K562 (cell line): ENCODE measurements around the gene HOXB5. TPM values are rescaled to one million over a fixed set of nuclear protein-coding genes. Genes with fewer than 3 reads are reported as not detected.

ENCODE experiments used
- ATAC-seq: fragments of 200-7000 bp; cut with Tn5 transposase; 3 replicates; pipeline ENCODE4 v1.9.1; 2020; ENCODE audit warnings: moderate library complexity
- BruUV-seq: library from RNA; stranded (reverse); fragments of 400-500 nt; replicated peaks from 2 replicates; lab custom pipeline; 2021; lab: Mats Ljungman, UMichigan
- CTCF ChIA-PET: fragments of 300-600 bp; formaldehyde crosslinking; extraction: SDS; loops from one replicate; lab custom pipeline; 2021; ENCODE audit warnings: low intra/inter-chr PET ratio; lab: Yijun Ruan, JAX
- POLR2A ChIA-PET: fragments of 300-600, 350-650 bp; sonication (Branson Sonifier 250); formaldehyde crosslinking; extraction: SDS; loops from one replicate; lab custom pipeline; 2021; ENCODE audit warnings: antibody characterized with exemption, inconsistent platforms; lab: Yijun Ruan, JAX
- DNase-seq, 4 experiments: peaks; one replicate each; pipeline versions ENCODE4 v3.0.0 to v3.0.0-alpha.2; 2011 to 2018; ENCODE audit warnings: low spot score in 3 of 4, mixed read lengths in 3 of 4; ENCODE audit errors: extremely low read depth in 1 of 4
- FAIRE-seq: peaks from 2 replicates; lab custom pipeline; 2011; peaks lifted over from hg19 to GRCh38; lab: Jason Lieb, UNC
- H2AFZ ChIP-seq: 2 replicates; pipeline ENCODE4 v1.6.0; 2011; ENCODE audit warnings: low read depth, low read length, control low read depth, inconsistent platforms
- H3K27ac ChIP-seq: fragments of 200-600 bp; 3 replicates; pipeline ENCODE4 v1.8.0; 2011; ENCODE audit warnings: low read depth, mild to moderate bottlenecking, control low read depth, inconsistent platforms, low read length, moderate library complexity, mixed read lengths; ENCODE audit errors: extremely low read depth
- H3K27me3 ChIP-seq, 2 experiments: fragments of 300-600 bp in 1 of 2; 2 replicates in 1 of 2; 3 replicates in 1 of 2; pipeline versions ENCODE4 v1.6.0 to v1.8.0; 2011; ENCODE audit warnings: inconsistent platforms in 2 of 2, low read length in 2 of 2, mild to moderate bottlenecking in 1 of 2, mixed read lengths in 1 of 2, moderate library complexity in 1 of 2; ENCODE audit not compliant: control insufficient read depth in 2 of 2, insufficient read depth in 2 of 2
- H3K36me3 ChIP-seq: fragments of 300-600 bp; 3 replicates; pipeline ENCODE4 v1.8.0; 2011; ENCODE audit warnings: mild to moderate bottlenecking, low read length, inconsistent platforms; ENCODE audit not compliant: control insufficient read depth, insufficient read depth
- H3K4me1 ChIP-seq, 2 experiments: fragments of 200-600 bp in 1 of 2; replicated peaks in 1 of 2; 2 replicates in 1 of 2; 3 replicates in 1 of 2; pipeline versions ENCODE4 v1.5.1 to v1.8.0; 2011; ENCODE audit warnings: inconsistent platforms in 2 of 2, low read length in 2 of 2, mild to moderate bottlenecking in 1 of 2, mixed read lengths in 1 of 2, moderate library complexity in 1 of 2; ENCODE audit not compliant: control insufficient read depth in 2 of 2, insufficient read depth in 2 of 2
- H3K4me2 ChIP-seq: 2 replicates; pipeline ENCODE4 v1.6.1; 2011; ENCODE audit warnings: low read length, control low read depth, inconsistent platforms, mixed read lengths; ENCODE audit not compliant: insufficient read depth
- H3K4me3 ChIP-seq: fragments of 200-600 bp; sonication (generic), shearing (Covaris generic); 2 replicates; pipeline ENCODE4 v1.5.1; 2016; ENCODE audit warnings: control low read depth, inconsistent platforms
- H3K79me2 ChIP-seq: fragments of 200-600 bp; 3 replicates; pipeline ENCODE4 v1.8.0; 2011; ENCODE audit warnings: low read length, inconsistent platforms; ENCODE audit not compliant: control insufficient read depth, insufficient read depth
- H3K9ac ChIP-seq, 2 experiments: 2 replicates each; pipeline versions ENCODE4 v1.6.0 to v1.6.1; 2011; ENCODE audit warnings: low read depth in 2 of 2, low read length in 2 of 2, control low read depth in 1 of 2, inconsistent platforms in 1 of 2, mild to moderate bottlenecking in 1 of 2, mixed read lengths in 1 of 2; ENCODE audit not compliant: insufficient read depth in 1 of 2
- H3K9me1 ChIP-seq: one replicate; pipeline ENCODE4 v1.6.0; 2011; ENCODE audit warnings: inconsistent platforms, mild to moderate bottlenecking, low read length, moderate library complexity; ENCODE audit not compliant: control insufficient read depth, insufficient read depth
- H3K9me3 ChIP-seq: replicated peaks from 2 replicates; pipeline ENCODE4 v1.5.1; 2011; ENCODE audit warnings: low read depth, low read length, inconsistent platforms; ENCODE audit not compliant: control insufficient read depth, insufficient read depth
- H4K20me1 ChIP-seq: replicated peaks from 2 replicates; pipeline ENCODE4 v1.6.1; 2011; ENCODE audit warnings: low read length, inconsistent platforms, mixed read lengths; ENCODE audit not compliant: control insufficient read depth, insufficient read depth
- BCLAF1 ChIP-seq, 2 experiments: fragments of 450-650 bp in 1 of 2; IDR thresholded peaks; 2 replicates each; pipeline ENCODE4 v1.6.1; 2011 to 2017; ENCODE audit warnings: low read depth in 2 of 2, antibody characterized with exemption in 1 of 2, borderline replicate concordance in 1 of 2, low read length in 1 of 2, mild to moderate bottlenecking in 1 of 2, mixed read lengths in 1 of 2; ENCODE audit not compliant: control insufficient read depth in 1 of 2
- CHD1 ChIP-seq: fragments of 200-600 bp; sonication (generic); IDR thresholded peaks from one replicate; pipeline ENCODE4 v1.6.1; 2012; ENCODE audit warnings: mild to moderate bottlenecking, moderate library complexity, low read length, inconsistent platforms
- CXXC5 ChIP-seq: fragments of 250-450 bp; sonication (Bioruptor Pico); IDR thresholded peaks from 2 replicates; pipeline ENCODE4 v1.8.0; 2022; ENCODE audit warnings: inconsistent platforms, mild to moderate bottlenecking, moderate library complexity
- HOXB6 ChIP-seq: fragments of 250-450 bp; sonication (Bioruptor Pico); IDR thresholded peaks from 2 replicates; pipeline ENCODE4 v1.5.1; 2022; ENCODE audit warnings: mild to moderate bottlenecking, borderline replicate concordance
- NCOA1 ChIP-seq: fragments of 450-650 bp; IDR thresholded peaks from 2 replicates; pipeline ENCODE4 v1.6.1; 2016; ENCODE audit warnings: low read depth
- NFATC3 ChIP-seq: fragments of 450-650 bp; IDR thresholded peaks from 2 replicates; pipeline ENCODE4 v1.6.1; 2017; ENCODE audit warnings: mild to moderate bottlenecking
- PHB2 ChIP-seq: fragments of 450-650 bp; IDR thresholded peaks from 2 replicates; pipeline ENCODE4 v1.6.1; 2017; ENCODE audit warnings: low read depth
- POLR2AphosphoS5 ChIP-seq: IDR thresholded peaks from 2 replicates; pipeline ENCODE4 v1.6.1; 2011; ENCODE audit warnings: mild to moderate bottlenecking, low read depth, low read length, moderate library complexity; ENCODE audit not compliant: control insufficient read depth, insufficient read depth
- SMARCA4 ChIP-seq: fragments of 450-650 bp; IDR thresholded peaks from 2 replicates; pipeline ENCODE4 v1.6.1; 2016
- SOX6 ChIP-seq: fragments of 450-650 bp; IDR thresholded peaks from 2 replicates; pipeline ENCODE4 v1.6.1; 2014; ENCODE audit warnings: mild to moderate bottlenecking
- TAF1 ChIP-seq: IDR thresholded peaks from 2 replicates; pipeline ENCODE4 v1.6.1; 2011; ENCODE audit warnings: mild to moderate bottlenecking, low read length, moderate library complexity; ENCODE audit not compliant: insufficient read depth, control insufficient read depth, severe bottlenecking; ENCODE audit errors: extremely low read depth
- TAF9B ChIP-seq: fragments of 450-650 bp; IDR thresholded peaks from 2 replicates; pipeline ENCODE4 v1.6.1; 2018; ENCODE audit warnings: mild to moderate bottlenecking; ENCODE audit not compliant: partially characterized antibody
- ZFPM2 ChIP-seq: fragments of 250-450 bp; sonication (Bioruptor Pico); IDR thresholded peaks from 2 replicates; pipeline ENCODE4 v1.5.1; 2022; ENCODE audit warnings: mild to moderate bottlenecking
- ZNF165 ChIP-seq: fragments of 250-450 bp; sonication (Bioruptor Pico); IDR thresholded peaks from 2 replicates; pipeline ENCODE4 v1.4.0; 2020; ENCODE audit warnings: borderline replicate concordance
- ZNF347 ChIP-seq: fragments of 450-650 bp; formaldehyde crosslinking; IDR thresholded peaks from 2 replicates; pipeline ENCODE4 v1.4.0; 2020; ENCODE audit warnings: low read depth, mild to moderate bottlenecking, moderate library complexity
- WGBS: fragments of 100-300 bp; shearing (Covaris generic); methylation state at CpG from one replicate; pipeline ENCODE4 v1.1.6; 2016; ENCODE audit warnings: low coverage, mixed read lengths; ENCODE audit not compliant: insufficient coverage; ENCODE audit errors: missing lambda C conversion rate; 5-methylcytosine and 5-hydroxymethylcytosine counted together
- in situ Hi-C: fragments of 300-500 bp; cut with MboI; formaldehyde crosslinking; loops from 4 replicates; pipeline ENCODE4 v1.15.0; 2018; ENCODE audit warnings: inconsistent platforms, mixed read lengths
- intact Hi-C: fragments of 100-400 bp; cut with micrococcal nuclease; formaldehyde crosslinking; loops from 2 replicates; pipeline ENCODE4 v1.14.2; 2022
- polyA plus RNA-seq, 8 experiments: library from polyadenylated mRNA; depleted of rRNA in 4 of 8; stranded (reverse) in 5 of 8; unstranded in 3 of 8; fragments of >200 nt; fragmentation: Nextera tagmentation in 2 of 8; fragmentation: Illumina TruSeq in 1 of 8; extraction: Ambion mirVana in 2 of 8; extraction: Trizol in 1 of 8; gene quantifications; 2 replicates each; pipeline versions ENCODE4 v1.2.1 to v1.2.3, GENCODE V29; 2011 to 2014; ENCODE audit warnings: inconsistent platforms in 1 of 8, missing spikeins in 1 of 8
- total RNA-seq, 7 experiments: library from RNA; depleted of rRNA in 6 of 7; stranded (reverse); fragments of >200 nt in 6 of 7; fragmentation: Illumina TruSeq in 2 of 7; extraction: Trizol in 2 of 7; gene quantifications; 2 replicates each; pipeline versions ENCODE4 v1.2.1 to v1.2.3, GENCODE V29; 2011 to 2021; ENCODE audit warnings: low replicate concordance in 1 of 7

Gene HOXB5
- total and polyA plus RNA-seq, 9 of the 15 experiments (the other 6 are each of a cell fraction or from before 2014, with no cell fraction given): 0.24 to 2.7 (median 0.65) TPM

- TF ChIP-seq PHB2 (0 out of 2 replicates have a peak, but pooled peaks have one; percentile 11), TAF9B (peak; percentile 39), NFATC3 (0 out of 2 replicates have a peak, but pooled peaks have one; percentile 54), NCOA1 (0 out of 2 replicates have a peak, but pooled peaks have one; percentile 8), SMARCA4 (peak; percentile 66; the same call in 1 of the 2 replicates), CXXC5 (CRISPR knock-in tag) (peak; percentile 39; the same call in 1 of the 2 replicates), SOX6 (peak; percentile 3; the same call in 1 of the 2 replicates)
These were observed 45.6 kb downstream of the HOXB5 start (continued) for GRCh38 chr17:48547808-48548522.

GRCh38 chr17:48546924-48547807 lies 46.4 kb downstream of the HOXB5 start:
- Histone ChIP-seq H3K4me2 (peak overlapping the region; percentile 81), H3K27ac (peak overlapping the region; percentile 95), H3K9me3 (no peaks in the 10 kb centered on the region), H3K4me1 (peaks cover 36 to 40% of the 10 kb centered on the region in 2 experiments), H3K27me3 (no peaks in the 10 kb centered on the region), H3K9me1 (no peaks in the 10 kb centered on the region), H2AFZ (peak overlapping the region; percentile 73; the same call in 1 of the 2 replicates), H3K36me3 (peaks cover 45% of the 10 kb centered on the region; the same call in 2 of the 3 replicates), H3K79me2 (peaks cover 76% of the 10 kb centered on the region), H3K9ac (peak overlapping the region; percentile 82 to 93; a peak in 3 of 4 replicates), H4K20me1 (no peaks in the 10 kb centered on the region), H3K4me3 (peak overlapping the region; percentile 36)
- POLR2A ChIA-PET: interaction anchor here (0.6 to 2.2 kb wide), 24 partner anchors 8 to 298 kb away, joined by 3 to 12 read pairs (median 5); no protein-coding TSS in a partner anchor
- intact Hi-C loops: loop anchor here (1.0 to 2.0 kb wide), 2 partner anchors 32 to 80 kb away; partner anchors contain the start of gene HOXB9
- WGBS: 2% methylated on average over 10 of the region's 10 CpGs
- CTCF ChIA-PET: no interaction called here
- peak; percentile 99 for FAIRE-seq
- ATAC-seq: peak; percentile 63
- DNase-seq: peak; percentile 58 to 94 (median 74)
- TSS peak; percentile 26 for BruUV-seq
- in situ Hi-C loops: no loop called here
- TF ChIP-seq BCLAF1 (IDR thresholded peaks at IDR 0.05; ENCODE audit: borderline replicate concordance in 1 of 2, control insufficient read depth in 1 of 2, low read depth in 2 of 2, low read length in 1 of 2): no peak
- no peak for TF ChIP-seq ZNF347 (CRISPR knock-in tag)
- no peak for TF ChIP-seq NFATC3
- TF ChIP-seq HOXB6: no peak
- peak; percentile 90 for TF ChIP-seq POLR2AphosphoS5
- no peak for TF ChIP-seq ZNF165 (CRISPR knock-in tag)
- TF ChIP-seq ZFPM2 (CRISPR knock-in tag): no peak
- no peak for TF ChIP-seq CHD1
- TF ChIP-seq TAF1: peak; percentile 83
